ENCODE results near the gene PHLDB1.

- TF ChIP-seq EZH2 (IDR thresholded peaks at IDR 0.05; ENCODE audit: low read length) (no peak), CTCF (optimal IDR thresholded peaks at IDR 0.05 in 1 of 3, IDR thresholded peaks at IDR 0.05 in 1 of 3, conservative IDR thresholded peaks at IDR 0.05 in 1 of 3; ENCODE audit: extremely low read depth in 1 of 3, insufficient read depth in 2 of 3, low read length in 3 of 3) (no peak)
These were observed 59.0 kb downstream of the PHLDB1 start for GRCh38 chr11:118666371-118666770.

Measured in keratinocyte (primary cell).